ENCODE measurements around the gene MRM2.

The MRM2 gene

DNA sequence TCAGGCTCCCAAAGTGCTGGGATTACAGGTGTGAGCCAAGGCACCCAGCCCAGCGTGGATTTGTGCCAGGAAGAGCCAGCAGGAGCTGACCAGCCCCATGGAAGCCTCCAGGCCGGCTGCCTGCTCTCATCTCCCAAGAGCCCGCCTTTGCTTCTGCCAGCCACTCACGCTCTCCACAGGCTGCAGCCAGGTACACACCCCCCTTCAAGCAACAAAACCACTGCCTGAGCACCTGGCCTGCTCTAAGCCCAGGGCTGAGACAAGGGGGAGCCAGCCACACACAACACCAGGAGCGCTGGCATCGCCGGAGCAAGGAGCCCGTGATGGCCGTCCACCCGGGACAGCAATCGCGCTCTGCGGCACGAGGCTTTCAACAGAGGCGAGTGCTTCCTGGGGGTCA, 43.8 kb downstream of the MRM2 start:
- no peak for TF ChIP-seq ARNTL (CRISPR knock-in tag; IDR thresholded peaks at IDR 0.05; ENCODE audit: borderline replicate concordance, low read depth)
- no peak for ATAC-seq

DNA sequence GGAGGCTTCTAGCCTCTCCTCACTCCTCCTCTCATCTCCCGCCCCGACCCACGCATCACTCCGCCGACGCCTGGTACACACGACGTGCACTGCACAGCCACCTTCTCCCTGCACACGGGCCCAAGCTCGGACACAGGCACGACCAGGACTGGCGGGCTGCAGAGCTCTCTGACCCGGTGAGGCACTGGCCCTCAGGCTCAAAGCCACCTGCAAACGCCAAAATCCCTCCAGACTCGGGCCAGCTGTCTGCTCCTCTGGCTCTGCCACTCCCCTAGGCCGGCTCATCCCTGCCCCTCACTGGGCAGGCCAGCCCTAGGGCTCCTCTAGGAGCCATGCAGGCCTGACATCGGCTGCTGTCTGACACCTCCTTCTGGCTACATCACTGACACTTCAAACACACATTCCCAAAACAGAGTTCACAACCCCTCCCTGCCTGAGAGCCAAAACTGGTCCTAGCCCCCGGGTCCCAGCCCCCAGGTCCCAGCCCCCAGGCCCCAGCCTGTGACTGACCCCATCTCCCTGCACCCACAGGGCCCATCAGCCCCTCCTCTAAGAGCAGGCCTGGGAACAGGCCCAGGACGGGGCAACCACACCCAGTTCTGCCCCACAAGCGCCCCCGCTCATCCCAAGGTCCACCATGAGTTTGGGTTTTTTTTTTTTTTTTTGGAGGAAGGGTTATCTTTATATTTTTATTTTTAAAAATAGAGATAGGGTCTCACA, 44.4 kb downstream of the MRM2 start:
- no peak for ATAC-seq
- TF ChIP-seq, protein P1, sequence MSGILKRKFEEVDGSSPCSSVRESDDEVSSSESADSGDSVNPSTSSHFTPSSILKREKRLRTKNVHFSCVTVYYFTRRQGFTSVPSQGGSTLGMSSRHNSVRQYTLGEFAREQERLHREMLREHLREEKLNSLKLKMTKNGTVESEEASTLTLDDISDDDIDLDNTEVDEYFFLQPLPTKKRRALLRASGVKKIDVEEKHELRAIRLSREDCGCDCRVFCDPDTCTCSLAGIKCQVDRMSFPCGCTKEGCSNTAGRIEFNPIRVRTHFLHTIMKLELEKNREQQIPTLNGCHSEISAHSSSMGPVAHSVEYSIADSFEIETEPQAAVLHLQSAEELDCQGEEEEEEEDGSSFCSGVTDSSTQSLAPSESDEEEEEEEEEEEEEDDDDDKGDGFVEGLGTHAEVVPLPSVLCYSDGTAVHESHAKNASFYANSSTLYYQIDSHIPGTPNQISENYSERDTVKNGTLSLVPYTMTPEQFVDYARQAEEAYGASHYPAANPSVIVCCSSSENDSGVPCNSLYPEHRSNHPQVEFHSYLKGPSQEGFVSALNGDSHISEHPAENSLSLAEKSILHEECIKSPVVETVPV (CRISPR knock-in tag; IDR thresholded peaks at IDR 0.05): no peak
- TF ChIP-seq GLIS3 (CRISPR knock-in tag; IDR thresholded peaks at IDR 0.05) (no peak), TCF4 (CRISPR knock-in tag; IDR thresholded peaks at IDR 0.05; ENCODE audit: borderline replicate concordance) (no peak), RARB (CRISPR knock-in tag; IDR thresholded peaks at IDR 0.05) (no peak), SNAI2 (CRISPR knock-in tag; IDR thresholded peaks at IDR 0.05) (no peak), ZFP30 (CRISPR knock-in tag; IDR thresholded peaks at IDR 0.05) (no peak), BACH2 (CRISPR knock-in tag; IDR thresholded peaks at IDR 0.05; ENCODE audit: borderline replicate concordance) (no peak), ESRRG (CRISPR knock-in tag; IDR thresholded peaks at IDR 0.05) (no peak), ARNTL (CRISPR knock-in tag; IDR thresholded peaks at IDR 0.05; ENCODE audit: borderline replicate concordance, low read depth) (no peak), ZNF70 (CRISPR knock-in tag; IDR thresholded peaks at IDR 0.05) (no peak), ZNF8 (CRISPR knock-in tag; IDR thresholded peaks at IDR 0.05) (no peak)
- TF ChIP-seq, protein P2, sequence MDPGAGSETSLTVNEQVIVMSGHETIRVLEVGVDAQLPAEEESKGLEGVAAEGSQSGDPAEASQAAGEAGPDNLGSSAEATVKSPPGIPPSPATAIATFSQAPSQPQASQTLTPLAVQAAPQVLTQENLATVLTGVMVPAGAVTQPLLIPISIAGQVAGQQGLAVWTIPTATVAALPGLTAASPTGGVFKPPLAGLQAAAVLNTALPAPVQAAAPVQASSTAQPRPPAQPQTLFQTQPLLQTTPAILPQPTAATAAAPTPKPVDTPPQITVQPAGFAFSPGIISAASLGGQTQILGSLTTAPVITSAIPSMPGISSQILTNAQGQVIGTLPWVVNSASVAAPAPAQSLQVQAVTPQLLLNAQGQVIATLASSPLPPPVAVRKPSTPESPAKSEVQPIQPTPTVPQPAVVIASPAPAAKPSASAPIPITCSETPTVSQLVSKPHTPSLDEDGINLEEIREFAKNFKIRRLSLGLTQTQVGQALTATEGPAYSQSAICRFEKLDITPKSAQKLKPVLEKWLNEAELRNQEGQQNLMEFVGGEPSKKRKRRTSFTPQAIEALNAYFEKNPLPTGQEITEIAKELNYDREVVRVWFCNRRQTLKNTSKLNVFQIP (CRISPR knock-in tag; IDR thresholded peaks at IDR 0.05; ENCODE audit: borderline replicate concordance, low read depth): no peak
- TF ChIP-seq, protein P3, sequence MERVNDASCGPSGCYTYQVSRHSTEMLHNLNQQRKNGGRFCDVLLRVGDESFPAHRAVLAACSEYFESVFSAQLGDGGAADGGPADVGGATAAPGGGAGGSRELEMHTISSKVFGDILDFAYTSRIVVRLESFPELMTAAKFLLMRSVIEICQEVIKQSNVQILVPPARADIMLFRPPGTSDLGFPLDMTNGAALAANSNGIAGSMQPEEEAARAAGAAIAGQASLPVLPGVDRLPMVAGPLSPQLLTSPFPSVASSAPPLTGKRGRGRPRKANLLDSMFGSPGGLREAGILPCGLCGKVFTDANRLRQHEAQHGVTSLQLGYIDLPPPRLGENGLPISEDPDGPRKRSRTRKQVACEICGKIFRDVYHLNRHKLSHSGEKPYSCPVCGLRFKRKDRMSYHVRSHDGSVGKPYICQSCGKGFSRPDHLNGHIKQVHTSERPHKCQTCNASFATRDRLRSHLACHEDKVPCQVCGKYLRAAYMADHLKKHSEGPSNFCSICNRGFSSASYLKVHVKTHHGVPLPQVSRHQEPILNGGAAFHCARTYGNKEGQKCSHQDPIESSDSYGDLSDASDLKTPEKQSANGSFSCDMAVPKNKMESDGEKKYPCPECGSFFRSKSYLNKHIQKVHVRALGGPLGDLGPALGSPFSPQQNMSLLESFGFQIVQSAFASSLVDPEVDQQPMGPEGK (CRISPR knock-in tag; IDR thresholded peaks at IDR 0.05; ENCODE audit: borderline replicate concordance): no peak

DNA sequence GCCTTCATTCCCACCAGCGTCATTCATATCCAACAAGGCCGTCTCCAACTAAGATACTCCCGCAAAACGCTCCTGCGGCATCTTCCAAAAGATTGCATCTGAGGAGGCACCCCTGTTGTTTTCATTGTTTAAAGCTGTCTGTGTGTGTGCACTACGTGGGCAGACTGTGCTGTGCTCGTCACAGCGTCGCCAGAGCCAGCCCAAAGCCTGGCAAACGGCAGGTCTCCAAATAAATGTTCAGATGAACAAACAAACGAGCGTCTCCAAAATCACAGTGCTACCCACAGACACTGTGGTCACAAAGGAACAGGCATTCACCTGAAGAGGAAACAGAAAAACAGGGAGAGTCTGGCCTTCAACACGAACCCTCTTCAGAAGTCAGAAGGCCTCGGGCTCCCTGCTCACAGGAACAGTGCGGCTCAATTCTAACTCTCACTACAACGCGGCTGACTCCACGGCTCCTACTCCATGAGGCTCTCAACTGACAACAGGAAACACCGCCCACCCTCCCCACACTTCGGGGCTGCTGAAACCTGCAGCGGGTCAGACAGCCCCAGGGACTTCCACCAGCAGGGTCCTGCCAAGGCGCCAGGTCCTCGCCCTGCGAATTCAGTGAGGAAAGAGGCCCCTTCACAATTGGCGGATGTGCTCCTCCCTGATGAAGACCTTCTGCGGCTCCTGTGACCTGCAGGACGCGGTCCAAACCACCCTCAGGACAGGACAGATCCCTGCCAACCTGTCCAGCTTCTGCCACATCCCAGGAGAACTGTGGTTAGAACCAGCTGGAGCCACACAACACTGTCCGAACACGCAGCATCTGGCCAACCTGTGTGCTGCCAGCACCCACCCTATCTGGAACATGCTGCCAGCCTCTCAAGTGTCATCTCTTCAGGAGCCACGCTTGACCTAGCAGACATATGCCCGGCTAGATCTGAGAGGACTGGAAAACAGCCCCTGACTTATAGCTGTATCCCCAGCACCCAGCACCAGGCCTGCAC, 45.3 kb downstream of the MRM2 start:
- TF ChIP-seq ESRRG (CRISPR knock-in tag; IDR thresholded peaks at IDR 0.05): no peak
- no peak for TF ChIP-seq TOX (CRISPR knock-in tag; IDR thresholded peaks at IDR 0.05; ENCODE audit: borderline replicate concordance)
- ATAC-seq: no peak

DNA sequence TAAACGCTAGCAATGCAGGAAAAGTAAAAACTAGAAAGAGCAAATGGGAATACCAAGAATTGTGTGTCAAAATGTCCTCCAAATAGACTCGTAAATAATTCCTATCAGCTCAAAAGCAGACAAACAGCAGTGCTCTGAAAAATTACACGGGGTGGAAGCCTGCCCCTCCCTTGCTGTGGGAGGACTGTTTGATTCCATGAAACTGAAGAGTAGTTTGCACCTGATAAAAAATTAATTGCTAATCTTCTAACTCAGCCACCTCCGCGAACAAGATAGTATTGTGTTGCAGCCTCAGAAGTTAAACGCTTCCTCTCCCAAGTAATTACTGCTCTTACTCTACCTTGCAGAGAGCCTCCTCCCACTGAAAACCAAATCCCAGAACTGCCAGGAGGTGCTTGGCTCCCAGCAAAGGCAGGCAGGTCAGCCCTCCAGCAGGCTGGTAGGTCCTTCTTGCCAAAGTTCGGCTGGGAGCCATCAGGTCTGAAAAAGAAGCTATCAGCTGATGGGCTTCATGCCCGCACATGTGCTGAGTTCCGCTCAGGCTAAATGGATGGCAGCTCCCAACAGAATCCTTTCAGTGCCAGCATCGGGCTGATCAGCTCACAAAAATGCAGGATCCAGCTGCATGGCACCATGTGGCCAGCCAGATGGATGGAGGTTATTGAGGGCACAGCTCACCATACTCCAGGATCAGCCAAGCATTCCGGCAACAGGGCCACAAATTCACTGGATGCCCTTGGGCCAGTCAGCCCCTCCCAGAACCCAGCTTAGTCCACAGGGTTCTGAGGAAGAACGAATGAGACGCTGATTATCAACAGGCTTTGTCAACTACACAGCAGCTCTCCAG, 46.4 kb downstream of the MRM2 start:
- no peak for ATAC-seq
- TF ChIP-seq ARNTL (CRISPR knock-in tag; IDR thresholded peaks at IDR 0.05; ENCODE audit: borderline replicate concordance, low read depth) (no peak), ZNF70 (CRISPR knock-in tag; IDR thresholded peaks at IDR 0.05) (no peak), ZFP30 (CRISPR knock-in tag; IDR thresholded peaks at IDR 0.05) (no peak), ZNF8 (CRISPR knock-in tag; IDR thresholded peaks at IDR 0.05) (no peak), PPARA (CRISPR knock-in tag; IDR thresholded peaks at IDR 0.05; ENCODE audit: borderline replicate concordance) (no peak), ZFP3 (CRISPR knock-in tag; IDR thresholded peaks at IDR 0.05) (no peak), BACH2 (CRISPR knock-in tag; IDR thresholded peaks at IDR 0.05; ENCODE audit: borderline replicate concordance) (no peak)
- TF ChIP-seq, protein P3 (CRISPR knock-in tag; IDR thresholded peaks at IDR 0.05; ENCODE audit: borderline replicate concordance): no peak
- TF ChIP-seq, protein P1 (CRISPR knock-in tag; IDR thresholded peaks at IDR 0.05): no peak
- TF ChIP-seq, protein P4, sequence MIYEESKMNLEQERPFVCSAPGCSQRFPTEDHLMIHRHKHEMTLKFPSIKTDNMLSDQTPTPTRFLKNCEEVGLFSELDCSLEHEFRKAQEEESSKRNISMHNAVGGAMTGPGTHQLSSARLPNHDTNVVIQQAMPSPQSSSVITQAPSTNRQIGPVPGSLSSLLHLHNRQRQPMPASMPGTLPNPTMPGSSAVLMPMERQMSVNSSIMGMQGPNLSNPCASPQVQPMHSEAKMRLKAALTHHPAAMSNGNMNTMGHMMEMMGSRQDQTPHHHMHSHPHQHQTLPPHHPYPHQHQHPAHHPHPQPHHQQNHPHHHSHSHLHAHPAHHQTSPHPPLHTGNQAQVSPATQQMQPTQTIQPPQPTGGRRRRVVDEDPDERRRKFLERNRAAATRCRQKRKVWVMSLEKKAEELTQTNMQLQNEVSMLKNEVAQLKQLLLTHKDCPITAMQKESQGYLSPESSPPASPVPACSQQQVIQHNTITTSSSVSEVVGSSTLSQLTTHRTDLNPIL (CRISPR knock-in tag; IDR thresholded peaks at IDR 0.05; ENCODE audit: low read depth): no peak
- TF ChIP-seq, protein P2 (CRISPR knock-in tag; IDR thresholded peaks at IDR 0.05; ENCODE audit: borderline replicate concordance, low read depth): no peak
